MM.1S (cell line): Measurements from ENCODE around the gene TTC36.

ENCODE experiments used
- CTCF ChIP-seq: fragments of 300-600 bp; sonication (generic); IDR thresholded peaks from 2 replicates; pipeline ENCODE4 v1.5.1; 2016; ENCODE audit warnings: antibody characterized with exemption, low read length, mixed read lengths
- EZH2phosphoT487 ChIP-seq: fragments of 300-600 bp; sonication (generic); IDR thresholded peaks from 2 replicates; pipeline ENCODE4 v1.6.1; 2018; ENCODE audit warnings: antibody characterized with exemption, low read length

- no peak for TF ChIP-seq CTCF
- TF ChIP-seq EZH2phosphoT487, result no peak
Observed at GRCh38 chr11:118544010-118544646, 16.9 kb downstream of the TTC36 start.
